ENCODE results near the gene ALG12. TPM values are rescaled to one million over a fixed set of nuclear protein-coding genes. Genes with fewer than 3 reads are reported as not detected.

ALG12 gene
- total and polyA plus RNA-seq, 2 of the 13 experiments (the other 11 are each of a cell fraction or from before 2014, with no cell fraction given), result 7.8 to 15.8 TPM

DNA sequence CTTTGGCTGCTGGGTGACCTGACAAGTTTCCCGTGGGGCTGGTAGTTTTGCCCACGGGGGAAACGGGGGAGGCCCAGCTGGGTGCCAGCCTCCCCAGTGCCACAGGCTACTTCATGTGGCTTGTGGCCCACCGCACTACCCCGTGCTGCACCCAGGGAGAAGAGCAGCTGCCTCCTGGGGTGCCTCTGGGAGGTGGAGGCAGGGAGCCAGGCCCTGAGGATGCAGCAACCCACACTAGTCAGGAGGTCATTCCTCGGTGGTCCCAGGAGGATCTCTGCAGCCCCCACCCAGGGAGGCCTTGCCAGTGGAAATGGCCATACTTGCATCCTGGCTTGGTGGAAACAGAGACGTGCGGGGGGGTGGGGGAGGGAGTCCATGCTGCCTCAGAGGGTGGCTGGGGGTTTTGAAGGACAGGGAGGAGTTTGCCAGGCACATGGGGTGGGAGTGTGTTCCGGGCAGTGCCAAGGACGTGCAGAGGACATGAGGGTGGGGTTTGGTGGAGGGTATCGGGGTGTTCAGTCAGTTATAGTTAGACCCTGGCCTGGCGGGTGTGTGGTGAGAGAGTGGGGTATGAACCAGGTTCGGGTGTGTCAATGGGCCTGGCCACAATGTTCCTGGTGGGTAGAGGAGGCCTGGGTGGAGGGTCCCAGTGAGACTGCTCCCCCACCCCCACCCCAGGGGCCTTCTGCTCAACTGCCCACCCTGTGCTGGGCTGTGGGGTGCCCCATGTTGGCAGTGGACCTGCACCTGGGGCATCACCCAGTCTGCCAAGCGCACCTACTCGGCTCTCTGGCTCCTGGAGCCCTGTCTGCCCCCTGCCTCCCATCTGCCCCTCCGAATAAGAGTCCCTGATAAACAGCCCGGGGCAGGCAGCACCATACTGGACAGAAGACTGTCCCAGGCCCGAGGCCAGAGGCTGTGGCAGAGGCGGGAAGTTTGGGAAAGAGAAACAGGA lies 46.2 kb upstream of the ALG12 start (continued):
- TF ChIP-seq CEBPZ (IDR thresholded peaks at IDR 0.05; ENCODE audit: low read length), result no peak
- TF ChIP-seq, protein P1, sequence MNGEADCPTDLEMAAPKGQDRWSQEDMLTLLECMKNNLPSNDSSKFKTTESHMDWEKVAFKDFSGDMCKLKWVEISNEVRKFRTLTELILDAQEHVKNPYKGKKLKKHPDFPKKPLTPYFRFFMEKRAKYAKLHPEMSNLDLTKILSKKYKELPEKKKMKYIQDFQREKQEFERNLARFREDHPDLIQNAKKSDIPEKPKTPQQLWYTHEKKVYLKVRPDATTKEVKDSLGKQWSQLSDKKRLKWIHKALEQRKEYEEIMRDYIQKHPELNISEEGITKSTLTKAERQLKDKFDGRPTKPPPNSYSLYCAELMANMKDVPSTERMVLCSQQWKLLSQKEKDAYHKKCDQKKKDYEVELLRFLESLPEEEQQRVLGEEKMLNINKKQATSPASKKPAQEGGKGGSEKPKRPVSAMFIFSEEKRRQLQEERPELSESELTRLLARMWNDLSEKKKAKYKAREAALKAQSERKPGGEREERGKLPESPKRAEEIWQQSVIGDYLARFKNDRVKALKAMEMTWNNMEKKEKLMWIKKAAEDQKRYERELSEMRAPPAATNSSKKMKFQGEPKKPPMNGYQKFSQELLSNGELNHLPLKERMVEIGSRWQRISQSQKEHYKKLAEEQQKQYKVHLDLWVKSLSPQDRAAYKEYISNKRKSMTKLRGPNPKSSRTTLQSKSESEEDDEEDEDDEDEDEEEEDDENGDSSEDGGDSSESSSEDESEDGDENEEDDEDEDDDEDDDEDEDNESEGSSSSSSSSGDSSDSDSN (CRISPR knock-in tag; IDR thresholded peaks at IDR 0.05), result no peak; the same call in 1 of the 2 replicates
- 0 out of 2 replicates have a peak, but pooled peaks have one; percentile 23 for TF ChIP-seq ZNF772 (CRISPR knock-in tag; IDR thresholded peaks at IDR 0.05)
- TF ChIP-seq ZC3H13 (CRISPR knock-in tag; IDR thresholded peaks at IDR 0.05), result peak; percentile 92
- peak; percentile 89 for TF ChIP-seq AGO2 (optimal IDR thresholded peaks at IDR 0.05; ENCODE audit: low read depth, low read length)
- no peak for TF ChIP-seq GZF1 (CRISPR knock-in tag; IDR thresholded peaks at IDR 0.05)
- TF ChIP-seq POGZ (CRISPR knock-in tag; IDR thresholded peaks at IDR 0.05), result no peak
- no peak for TF ChIP-seq NKX3-1 (CRISPR knock-in tag; IDR thresholded peaks at IDR 0.05)
- peak; percentile 58; the same call in 1 of the 2 replicates for TF ChIP-seq POLR2G (IDR thresholded peaks at IDR 0.05; ENCODE audit: low read depth, low read length)
